Embryonic facial prominence (tissue), 1 donor: Measurements from ENCODE around the gene FERD3L.

ENCODE experiments used
- DNase-seq: peaks from one replicate; pipeline ENCODE4 v3.0.0-alpha.2; 2016; ENCODE audit errors: extremely low spot score

The FERD3L gene

DNA sequence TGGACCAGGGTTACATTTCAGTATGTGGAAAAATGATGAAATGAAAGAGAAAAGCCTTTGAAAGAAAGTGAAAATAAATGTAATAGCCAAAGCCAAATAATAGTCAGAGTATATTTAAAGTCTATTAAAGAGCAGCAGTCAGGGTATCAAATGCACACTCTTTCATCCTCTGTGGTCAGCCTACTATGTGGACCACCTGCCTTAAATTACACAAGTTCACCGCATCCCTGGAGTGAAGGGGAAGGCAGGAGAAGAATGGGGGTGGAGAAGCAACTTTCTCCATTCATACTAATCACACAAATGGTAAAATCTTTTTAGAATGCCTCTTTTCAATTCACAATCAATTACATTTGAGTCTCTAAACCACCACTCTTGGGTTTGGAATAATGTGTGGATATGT, 43.7 kb downstream of the FERD3L start:
- no peak for DNase-seq

DNA sequence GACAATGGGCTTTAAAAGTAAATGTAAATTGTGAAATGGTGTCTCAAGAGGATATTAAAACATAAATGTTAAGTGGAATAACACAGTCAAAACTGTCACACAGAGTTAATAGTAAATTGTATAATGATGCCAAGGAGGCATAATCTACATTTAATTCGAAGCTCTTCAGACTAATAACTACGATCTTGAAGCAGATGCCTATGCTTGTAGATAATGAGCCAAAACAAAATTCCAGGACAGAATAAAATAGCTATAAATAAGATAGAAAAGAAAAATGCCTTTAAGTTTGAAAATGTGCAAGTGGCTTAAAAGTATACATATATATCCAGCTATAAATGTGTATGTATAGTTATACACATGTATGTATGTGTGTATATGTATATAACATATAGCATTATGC, 45.3 kb downstream of the FERD3L start:
- no peak for DNase-seq

DNA sequence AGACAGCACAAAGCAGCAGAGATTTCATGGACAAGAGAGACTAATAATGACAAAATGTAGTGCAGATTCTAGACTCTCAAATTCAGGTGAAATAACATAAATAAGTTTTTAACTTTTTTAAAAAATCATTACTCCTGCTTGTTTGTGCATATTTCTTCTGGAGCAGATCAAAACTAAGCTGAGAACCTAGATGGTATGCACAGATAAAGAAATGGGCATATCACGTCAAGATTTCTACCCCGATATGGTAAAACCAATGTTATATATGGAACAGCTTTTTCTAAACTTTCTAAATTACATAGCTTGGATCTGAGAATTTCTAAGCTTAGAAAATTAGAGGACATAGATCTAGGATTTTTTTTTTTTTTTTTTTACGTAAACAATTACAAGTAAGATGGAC, 46.0 kb downstream of the FERD3L start:
- DNase-seq: no peak

DNA sequence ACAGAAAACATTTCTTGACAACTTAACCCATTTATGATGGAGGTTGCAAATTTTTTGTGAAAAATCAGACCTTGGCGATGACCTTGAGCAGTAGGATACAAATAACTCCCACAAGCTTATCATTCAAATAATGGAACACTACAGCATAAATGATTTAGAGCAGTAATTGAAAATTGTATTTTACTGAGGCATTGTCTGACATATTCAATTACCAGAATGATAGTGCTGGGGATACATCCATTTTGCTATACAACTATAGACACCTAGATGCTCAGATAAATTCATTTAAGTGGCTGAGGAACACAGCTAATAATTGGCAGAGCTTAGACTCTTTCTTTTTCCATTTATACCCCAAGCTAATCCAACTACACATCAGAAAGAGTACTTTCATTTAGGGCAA, 46.7 kb downstream of the FERD3L start:
- DNase-seq: no peak

DNA sequence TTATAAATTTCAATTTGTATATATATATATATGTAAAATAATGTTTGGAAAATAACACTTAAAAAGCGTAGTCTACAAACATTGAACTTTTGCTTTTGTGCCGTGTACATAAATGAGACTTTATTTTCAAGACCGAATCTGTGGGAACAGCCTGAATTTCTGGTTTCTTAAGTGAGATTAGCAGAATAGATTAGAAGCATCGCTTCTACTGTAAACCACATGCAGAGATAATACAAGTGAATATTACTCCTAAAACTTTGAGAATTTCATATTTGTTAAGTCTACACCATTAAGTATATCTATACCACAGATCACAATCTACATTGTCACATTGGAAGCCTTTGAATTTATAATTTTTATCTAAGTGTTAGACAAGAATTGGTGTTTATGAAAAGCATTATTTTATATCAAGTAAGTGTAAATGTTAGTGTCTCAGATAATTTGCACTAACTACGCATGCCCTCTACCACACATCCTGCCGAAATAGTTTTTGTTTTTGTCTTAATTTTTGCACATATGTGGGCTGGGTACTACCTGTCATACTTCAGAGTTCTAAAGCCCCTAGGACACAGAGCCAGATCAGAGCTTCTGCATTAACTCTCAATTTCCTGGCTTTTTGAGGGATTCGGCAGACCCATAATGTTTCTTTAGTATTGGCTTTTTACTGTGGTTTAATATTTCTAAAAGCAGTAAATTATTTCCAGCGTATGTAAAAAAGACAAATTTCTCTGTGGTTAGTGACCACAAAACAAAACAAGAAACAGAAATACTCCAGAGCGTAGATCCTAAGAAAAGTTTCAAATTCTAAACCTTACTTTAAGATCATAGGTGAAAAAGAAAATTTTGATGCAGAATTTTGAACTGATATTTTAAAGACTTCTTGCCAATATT, 47.8 kb downstream of the FERD3L start:
- DNase-seq: no peak

DNA sequence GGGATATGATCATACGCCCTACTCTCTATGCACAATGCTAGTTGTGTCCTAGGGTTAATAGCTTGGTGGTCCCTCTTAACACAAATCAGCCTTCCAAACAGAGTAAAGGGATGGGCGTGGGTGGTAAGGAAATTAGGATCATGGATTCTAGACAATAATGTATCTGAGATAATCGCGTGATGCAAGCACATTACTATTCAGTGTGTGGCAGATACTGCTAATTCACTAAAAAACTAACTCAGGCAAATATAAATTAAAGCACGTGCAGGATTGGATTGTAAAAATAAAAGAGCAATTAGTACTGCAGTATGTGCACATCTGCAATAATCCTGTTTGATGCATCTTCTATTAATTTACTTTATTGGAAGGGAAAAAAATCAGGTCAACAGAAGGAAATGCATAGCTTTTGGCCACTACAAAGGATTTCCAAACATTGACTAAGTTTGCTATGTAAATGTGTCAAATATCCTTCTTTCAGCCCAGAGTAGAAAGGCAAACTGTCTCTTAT, 49.8 kb downstream of the FERD3L start:
- DNase-seq: no peak
